Measurements from ENCODE around the gene CTNNA2.

GRCh38 chr2:80007777-80008503 lies 495.1 kb downstream of the CTNNA2 start:
- no peak for TF ChIP-seq CTCF (IDR thresholded peaks at IDR 0.05)
- TF ChIP-seq POLR2A (IDR thresholded peaks at IDR 0.05): no peak

All from right lobe of liver (tissue), 4 donors.